K562 treated with DMSO at 1 percent for 24 hours (cell line): Measurements from ENCODE around the gene GPN2. TPM values are rescaled to one million over a fixed set of nuclear protein-coding genes. Genes with fewer than 3 reads are reported as not detected.

Experiments
- total RNA-seq: library from RNA; unstranded; fragments of 300-600 nt; gene quantifications from 2 replicates; pipeline ENCODE4 v1.2.3, GENCODE V29; 2022; ENCODE audit warnings: low read depth; ENCODE audit not compliant: insufficient read depth

Gene GPN2
- 27.3 and 31.7 TPM in 2 replicates for total RNA-seq

DNA sequence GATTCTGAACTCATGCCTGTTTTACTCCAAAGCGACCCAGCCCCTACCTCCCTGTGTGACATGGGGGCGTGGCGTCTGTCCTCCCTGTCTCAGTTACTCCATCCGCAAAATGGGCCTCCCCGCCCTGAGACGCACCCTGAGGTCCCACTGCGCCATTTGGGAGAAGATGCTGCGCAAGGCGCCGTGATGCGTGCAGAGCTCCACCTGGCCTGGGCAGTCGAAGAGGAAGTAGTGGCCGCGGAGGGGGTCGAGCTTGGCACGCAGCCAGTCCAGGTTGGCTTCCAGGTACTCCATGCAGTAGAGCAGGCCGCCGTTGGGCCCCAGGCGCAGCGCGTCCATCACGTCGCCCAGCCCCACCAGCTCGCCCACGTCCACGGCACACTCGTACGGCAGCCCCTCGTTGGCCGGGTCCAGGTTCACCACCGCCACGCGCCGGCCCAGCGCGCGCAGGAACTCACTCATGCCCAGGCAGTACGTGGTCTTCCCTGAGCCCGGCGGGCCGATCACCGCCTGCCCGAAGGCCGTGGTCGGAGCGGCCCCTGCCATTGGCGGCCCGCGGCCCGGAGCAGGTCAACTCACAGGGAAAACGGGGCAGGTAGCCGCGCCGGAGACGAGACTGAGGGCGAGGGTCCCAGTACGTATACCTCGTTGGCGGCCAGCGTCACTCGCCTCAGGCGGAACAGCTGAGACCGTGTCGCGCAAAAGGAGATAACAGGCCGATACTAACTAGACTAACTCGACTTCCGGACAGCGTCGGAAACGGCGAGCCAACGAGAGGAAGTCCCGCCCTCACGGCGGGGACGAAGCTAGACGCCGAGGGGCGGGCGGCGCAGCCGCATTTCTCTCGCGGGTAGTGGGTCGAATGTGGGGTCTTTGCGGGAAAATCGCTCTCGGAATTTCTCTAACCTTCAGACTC lies at the start of gene GPN2:
Gene GPN2, minus strand, starts transcription at position 733 of the 916 bp plus-strand sequence. Its CDS starts 187 bp downstream, at position 546.

DNA sequence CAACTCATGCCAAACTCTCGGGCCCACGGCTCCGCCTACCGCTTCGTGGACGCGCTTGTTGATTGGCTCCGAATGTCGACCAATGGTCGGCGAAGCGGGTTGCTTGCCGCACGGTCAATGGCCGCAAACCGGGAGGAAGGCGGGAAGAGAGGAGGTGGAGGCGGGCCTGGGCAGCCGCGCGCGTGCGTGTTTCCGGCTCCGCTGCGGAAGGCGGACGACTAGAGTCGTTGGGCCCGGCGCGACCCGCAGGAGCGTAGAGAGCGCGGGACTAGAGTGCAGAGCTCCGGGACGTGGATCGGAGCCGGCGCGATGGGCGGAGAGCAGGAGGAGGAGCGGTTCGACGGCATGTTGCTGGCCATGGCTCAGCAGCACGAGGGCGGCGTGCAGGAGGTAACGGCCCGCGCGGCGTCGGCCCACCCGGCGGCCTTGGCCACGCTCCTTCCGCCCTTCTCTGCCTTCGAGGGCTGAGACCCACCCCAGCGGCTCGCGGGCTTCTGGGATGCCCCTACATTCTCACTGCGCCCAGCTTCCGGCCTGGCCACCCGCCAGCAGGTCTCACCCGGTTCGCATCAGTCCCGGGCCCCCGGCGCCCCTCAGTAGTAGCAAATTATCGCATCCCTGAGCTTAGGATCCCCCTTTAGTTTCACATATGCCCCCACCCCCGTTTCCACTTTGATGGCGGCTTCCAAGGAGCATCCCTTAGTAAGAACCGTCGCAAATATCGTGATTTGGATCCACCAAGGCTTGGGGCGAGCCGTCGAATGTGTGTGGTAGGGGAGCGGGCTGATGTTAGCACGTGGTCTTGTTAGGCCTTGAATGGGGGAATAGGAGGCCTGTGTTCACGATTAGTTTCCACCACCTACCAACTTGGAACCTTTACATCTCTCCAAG lies 31.7 kb upstream of the GPN2 start, which contains the start of gene NUDC:
Gene NUDC, plus strand, starts transcription at position 204 of the 891 bp plus-strand sequence. Its CDS starts 106 bp downstream, at position 310.

DNA sequence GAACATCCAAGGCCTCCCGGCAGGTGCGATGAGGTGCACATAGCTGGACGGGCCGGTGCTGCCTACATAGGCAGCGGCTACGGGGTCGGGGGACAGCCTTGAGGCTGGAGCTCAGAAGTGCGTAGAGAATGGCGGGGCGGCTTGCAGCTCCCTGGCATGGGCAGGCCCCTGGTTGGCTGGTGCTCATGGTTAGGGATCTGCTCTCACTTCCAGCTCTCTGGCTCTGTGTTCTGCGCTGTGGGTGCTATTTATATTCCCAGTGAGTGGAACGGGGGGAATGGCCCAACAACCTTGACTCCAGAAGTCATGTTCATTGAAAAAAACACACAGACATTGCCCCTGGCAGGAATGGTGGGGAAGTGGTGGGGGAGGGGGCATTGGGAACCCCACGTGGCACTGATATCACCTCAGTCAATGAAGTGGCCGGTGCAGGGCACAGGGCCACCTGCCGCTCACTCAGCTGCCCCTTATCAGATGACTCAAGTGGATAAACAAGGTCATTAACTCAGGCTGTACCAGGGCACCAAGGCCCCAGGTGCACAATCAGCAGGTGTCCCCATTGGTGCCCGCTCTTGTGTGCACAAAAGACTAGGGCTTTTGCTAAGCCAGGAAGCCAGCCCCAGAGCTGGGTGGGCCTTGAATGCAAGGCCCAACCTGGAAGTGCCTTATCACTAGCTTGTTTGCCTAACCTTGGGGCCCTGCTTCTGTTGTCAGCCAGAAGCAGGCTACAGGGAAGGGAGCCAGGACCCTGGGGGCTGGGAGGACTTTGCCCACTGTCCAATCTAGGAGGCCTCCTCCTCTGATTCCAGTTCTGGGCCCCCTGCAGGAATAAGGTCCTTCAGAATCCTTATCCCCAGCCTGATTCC lies 23.9 kb upstream of the GPN2 start, which contains the start of gene NR0B2:
Gene NR0B2, minus strand, starts transcription at position 222 of the 866 bp plus-strand sequence. Its CDS starts 35 bp downstream, at position 187.

DNA sequence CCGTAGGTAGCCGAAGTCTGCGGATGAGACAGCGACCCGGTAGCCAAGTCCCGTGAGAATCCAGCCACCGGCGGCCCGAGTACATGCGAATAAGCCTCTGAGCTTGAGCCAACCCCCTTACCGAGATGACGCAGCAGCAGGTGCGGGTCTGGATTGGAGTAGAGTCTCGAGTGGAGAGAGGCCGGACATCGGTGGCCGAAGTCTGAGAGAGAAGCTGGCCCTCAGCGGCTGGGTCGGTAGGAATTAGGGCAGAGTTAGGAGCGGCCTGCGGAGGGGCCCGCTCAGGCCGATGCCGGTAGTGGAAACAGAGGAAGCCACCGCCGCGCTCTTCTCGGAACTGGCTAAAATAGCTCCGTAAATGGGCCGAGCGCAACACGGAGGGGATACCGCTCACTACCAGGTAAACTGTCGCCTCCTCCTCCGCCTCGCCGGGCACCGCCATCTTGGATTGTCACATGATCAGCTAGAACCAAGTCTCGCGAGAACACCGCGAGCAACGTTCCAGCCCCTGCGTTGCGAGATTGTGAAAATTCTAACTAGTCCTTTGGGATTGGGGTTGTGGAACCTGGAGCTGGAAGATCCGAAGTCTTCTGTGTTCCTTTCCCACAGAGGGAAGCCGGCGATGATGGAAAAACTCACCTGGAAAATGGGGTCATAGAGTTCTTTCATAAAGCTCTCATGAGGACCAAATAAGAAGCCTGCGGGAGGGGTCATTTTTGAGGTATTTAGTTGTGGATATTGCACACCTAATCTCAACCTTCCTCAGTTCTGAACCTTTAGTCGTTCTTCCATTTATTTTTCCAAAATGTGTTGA lies 10.1 kb upstream of the GPN2 start, which contains the start of gene GPATCH3:
Gene GPATCH3, minus strand, starts transcription at position 467 of the 814 bp plus-strand sequence. Its CDS starts 25 bp downstream, at position 442.

DNA sequence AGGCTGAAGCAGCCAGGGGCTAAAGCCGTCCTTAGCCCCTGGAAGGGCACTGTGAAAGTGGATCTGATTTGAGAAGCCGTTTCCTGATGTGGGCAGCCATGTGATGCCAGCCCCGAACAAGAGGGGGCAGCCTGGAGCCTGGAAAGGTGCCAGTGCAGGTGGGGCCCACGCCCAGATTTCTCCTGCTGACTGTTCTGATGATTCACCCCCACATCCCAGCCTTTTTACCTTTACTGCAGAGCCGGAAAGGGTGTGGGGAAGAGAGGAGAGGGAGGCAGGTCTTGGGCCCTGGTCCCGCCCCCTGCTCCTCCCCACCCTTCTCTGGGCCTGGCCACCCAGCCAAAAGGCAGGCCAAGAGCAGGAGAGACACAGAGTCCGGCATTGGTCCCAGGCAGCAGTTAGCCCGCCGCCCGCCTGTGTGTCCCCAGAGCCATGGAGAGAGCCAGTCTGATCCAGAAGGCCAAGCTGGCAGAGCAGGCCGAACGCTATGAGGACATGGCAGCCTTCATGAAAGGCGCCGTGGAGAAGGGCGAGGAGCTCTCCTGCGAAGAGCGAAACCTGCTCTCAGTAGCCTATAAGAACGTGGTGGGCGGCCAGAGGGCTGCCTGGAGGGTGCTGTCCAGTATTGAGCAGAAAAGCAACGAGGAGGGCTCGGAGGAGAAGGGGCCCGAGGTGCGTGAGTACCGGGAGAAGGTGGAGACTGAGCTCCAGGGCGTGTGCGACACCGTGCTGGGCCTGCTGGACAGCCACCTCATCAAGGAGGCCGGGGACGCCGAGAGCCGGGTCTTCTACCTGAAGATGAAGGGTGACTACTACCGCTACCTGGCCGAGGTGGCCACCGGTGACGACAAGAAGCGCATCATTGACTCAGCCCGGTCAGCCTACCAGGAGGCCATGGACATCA lies 27.1 kb downstream of the GPN2 start, which contains the start of gene SFN:
Gene SFN, plus strand, starts transcription at position 369 of the 904 bp plus-strand sequence. Its CDS starts 64 bp downstream, at position 433.

DNA sequence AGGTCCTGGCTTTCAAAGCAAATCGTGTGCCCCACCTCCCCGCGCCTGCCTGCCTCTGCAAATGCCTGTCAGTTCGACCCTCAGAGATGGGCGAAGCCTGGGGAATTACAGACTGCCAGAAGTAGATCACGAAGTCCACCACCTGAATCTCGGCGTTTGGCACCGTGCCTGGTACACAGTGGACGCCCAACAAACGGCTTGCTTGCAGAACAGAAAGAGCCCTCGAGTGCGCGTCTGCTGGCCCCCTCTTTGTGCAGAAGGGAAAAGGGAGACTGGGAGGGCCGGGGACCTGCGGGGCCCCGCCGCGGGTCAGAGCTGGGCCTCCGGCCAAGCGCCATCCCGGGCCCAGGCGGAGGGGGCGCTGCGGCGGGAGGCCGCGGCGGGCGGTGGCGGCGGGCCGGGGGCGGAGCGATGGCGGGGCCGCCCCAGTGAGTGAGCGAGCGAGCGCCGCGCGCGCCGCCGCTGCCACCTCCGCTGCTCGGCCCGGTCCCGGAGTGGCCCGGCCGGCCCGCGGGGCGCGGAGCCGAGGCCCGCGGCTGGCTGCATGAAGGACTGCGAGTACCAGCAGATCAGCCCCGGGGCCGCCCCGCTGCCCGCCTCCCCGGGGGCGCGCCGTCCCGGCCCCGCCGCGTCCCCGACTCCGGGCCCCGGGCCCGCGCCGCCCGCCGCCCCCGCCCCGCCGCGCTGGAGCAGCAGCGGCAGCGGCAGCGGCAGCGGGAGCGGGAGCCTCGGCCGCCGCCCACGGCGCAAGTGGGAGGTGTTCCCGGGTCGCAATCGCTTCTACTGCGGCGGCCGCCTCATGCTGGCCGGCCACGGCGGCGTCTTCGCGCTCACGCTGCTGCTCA lies 63.6 kb downstream of the GPN2 start, which contains the start of gene ZDHHC18:
Gene ZDHHC18, plus strand, starts transcription at position 428 of the 845 bp plus-strand sequence. Its CDS starts 117 bp downstream, at position 545.

Other genes starting within 250 kb of the GPN2 start
- 54.7 and 55.7 TPM in 2 replicates for gene ARID1A, start 194.3 kb downstream of the GPN2 start, total RNA-seq
- gene PIGV, start 102.3 kb downstream of the GPN2 start, total RNA-seq, result 17.8 and 18.1 TPM in 2 replicates
- 22.3 and 24.0 TPM in 2 replicates for gene ZDHHC18, start 63.6 kb downstream of the GPN2 start, total RNA-seq
- gene SFN, start 27.1 kb downstream of the GPN2 start, total RNA-seq, result 3.7 and 6.0 TPM in 2 replicates
- gene GPATCH3, start 10.2 kb upstream of the GPN2 start, total RNA-seq, result 23.8 and 23.9 TPM in 2 replicates
- gene NR0B2, start 23.7 kb upstream of the GPN2 start, total RNA-seq, result not detected in 2 replicates
- gene NUDC, start 31.5 kb upstream of the GPN2 start, total RNA-seq, result 128 and 137 TPM in 2 replicates
- 3.7 and 4.7 TPM in 2 replicates for gene KDF1, start 70.2 kb upstream of the GPN2 start, total RNA-seq
- 0.44 and 1.3 TPM in 2 replicates for gene TRNP1, start 103.4 kb upstream of the GPN2 start, total RNA-seq
- gene TENT5B, start 122.6 kb upstream of the GPN2 start, total RNA-seq, result 3.8 and 4.5 TPM in 2 replicates